WTC11 (cell line): Measurements from ENCODE around the gene EPHA2.

Source experiments
- ATF6 ChIP-seq: sonication (generic); formaldehyde crosslinking; IDR thresholded peaks from 2 replicates; pipeline ENCODE4 v1.8.1; 2023; ENCODE audit warnings: mild to moderate bottlenecking, missing genetic modification reagents
- CTCF ChIP-seq: fragments of 200-600 bp; IDR thresholded peaks from 2 replicates; pipeline ENCODE4 v1.8.0; 2022; ENCODE audit warnings: antibody characterized with exemption
- SMAD3 ChIP-seq: sonication (generic); formaldehyde crosslinking; IDR thresholded peaks from 2 replicates; pipeline ENCODE4 v1.8.0; 2022; ENCODE audit warnings: missing genetic modification reagents, mild to moderate bottlenecking, borderline replicate concordance
- SMAD4 ChIP-seq: sonication (generic); formaldehyde crosslinking; IDR thresholded peaks from 2 replicates; pipeline ENCODE4 v1.8.0; 2022; ENCODE audit warnings: mild to moderate bottlenecking, missing genetic modification reagents

GRCh38 chr1:16119926-16120325 is 35.9 kb downstream of the EPHA2 start:
- TF ChIP-seq SMAD3 (no peak), CTCF (no peak), SMAD4 (no peak), ATF6 (no peak)
